Stimulated activated CD8-positive, alpha-beta memory T cell treated with anti-CD3 and anti-CD28 coated beads, Interleukin-15, amount 100 ng/mL, for 4 hours (primary cell): ENCODE measurements around the gene HHEX.
A peak's percentile ranks its signal among the peaks of the same experiment; 100 is the strongest.
"Not testable (repeated sequence)": the region's sequence is repeated elsewhere in the genome, so short reads cannot be mapped to it uniquely, and the experiment has no call there.

Source experiments
- DNase-seq, 2 donors: peaks; one replicate each; pipeline ENCODE4 v3.0.0-alpha.2; 2020; ENCODE audit warnings: low read depth in 2 of 2

Gene HHEX

DNA sequence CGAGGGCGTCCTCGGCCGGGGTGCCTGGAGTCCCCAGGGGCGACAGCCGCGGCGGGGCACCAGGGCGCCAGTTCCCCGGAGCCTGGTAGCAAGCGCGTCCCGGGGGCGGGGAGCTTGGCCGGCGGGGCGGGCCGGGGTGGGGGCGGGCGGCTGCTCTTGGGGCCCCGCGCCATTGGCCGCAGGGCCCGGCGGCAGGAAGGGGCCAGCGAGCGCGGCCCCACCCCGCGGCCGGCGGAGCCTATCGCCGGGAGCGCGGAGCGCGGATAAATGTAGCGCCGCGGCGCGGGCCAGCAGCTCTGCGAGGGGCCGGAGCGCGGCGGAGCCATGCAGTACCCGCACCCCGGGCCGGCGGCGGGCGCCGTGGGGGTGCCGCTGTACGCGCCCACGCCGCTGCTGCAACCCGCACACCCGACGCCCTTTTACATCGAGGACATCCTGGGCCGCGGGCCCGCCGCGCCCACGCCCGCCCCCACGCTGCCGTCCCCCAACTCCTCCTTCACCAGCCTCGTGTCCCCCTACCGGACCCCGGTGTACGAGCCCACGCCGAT is at the start of gene HHEX:
Gene HHEX, plus strand, starts transcription at position 293 of the 548 bp plus-strand sequence. Its CDS starts 32 bp downstream, at position 325.
- peak in 1 of 2 donors; percentile 21 for DNase-seq

DNA sequence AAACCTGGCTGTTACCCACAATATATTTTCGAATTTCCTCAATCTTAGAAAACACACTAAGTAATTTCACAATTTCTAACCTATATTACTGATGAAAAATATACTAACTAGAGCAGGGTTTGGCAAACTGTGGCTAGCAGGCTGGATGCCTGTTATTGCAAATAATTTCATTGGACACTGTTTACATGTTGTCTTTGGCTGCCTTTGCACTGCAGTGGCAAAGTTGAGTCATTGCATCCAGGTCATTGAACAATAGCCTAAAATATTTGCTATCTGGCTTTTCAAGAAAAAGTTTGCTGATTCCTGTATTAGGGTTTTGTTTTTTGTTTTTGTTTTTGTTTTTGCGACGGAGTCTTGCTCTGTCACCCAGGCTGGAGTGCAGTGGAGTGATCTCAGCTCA is 49.6 kb upstream of the HHEX start:
- no peak for DNase-seq

DNA sequence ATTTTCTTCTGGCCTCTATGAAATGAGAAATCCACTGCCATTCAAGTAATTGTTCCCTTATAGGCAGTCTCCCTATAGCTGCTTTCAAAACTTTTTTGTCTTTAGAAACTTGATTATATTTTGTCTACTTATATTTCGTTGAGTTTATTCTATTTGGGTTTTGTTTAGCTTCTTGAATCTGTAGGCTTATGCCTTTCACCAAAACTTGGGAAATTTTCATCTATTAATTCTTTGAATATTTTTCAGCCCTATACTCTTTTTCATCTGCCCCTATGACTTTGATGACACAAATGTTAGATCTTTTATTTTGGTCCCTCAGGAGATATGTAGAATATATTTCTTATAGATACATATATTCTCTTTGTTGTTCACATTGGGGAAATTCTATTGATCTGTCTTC is 48.3 kb upstream of the HHEX start:
- DNase-seq: no peak

GRCh38 chr10:92644921-92645320 is 44.8 kb upstream of the HHEX start:
- no peak for DNase-seq

DNA sequence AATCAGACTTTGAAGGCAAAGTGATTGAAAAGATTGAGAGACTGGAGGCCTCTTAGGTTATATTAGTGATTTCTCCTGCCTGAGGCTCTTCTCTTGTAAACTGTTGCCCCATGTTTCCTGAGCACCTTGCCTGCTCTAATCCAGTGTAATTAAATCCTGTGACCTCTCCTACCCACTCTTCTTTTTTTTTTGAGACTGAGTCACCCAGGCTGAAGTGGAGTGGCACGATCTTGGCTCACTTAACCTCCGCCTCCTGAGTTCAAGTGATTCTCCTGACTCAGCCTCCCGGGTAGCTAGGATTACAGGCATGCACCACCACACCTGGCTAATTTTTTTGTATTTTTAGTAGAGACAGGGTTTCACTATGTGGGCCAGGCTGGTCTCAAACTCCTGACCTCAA is 38.9 kb upstream of the HHEX start:
- DNase-seq: not testable (repeated sequence)

DNA sequence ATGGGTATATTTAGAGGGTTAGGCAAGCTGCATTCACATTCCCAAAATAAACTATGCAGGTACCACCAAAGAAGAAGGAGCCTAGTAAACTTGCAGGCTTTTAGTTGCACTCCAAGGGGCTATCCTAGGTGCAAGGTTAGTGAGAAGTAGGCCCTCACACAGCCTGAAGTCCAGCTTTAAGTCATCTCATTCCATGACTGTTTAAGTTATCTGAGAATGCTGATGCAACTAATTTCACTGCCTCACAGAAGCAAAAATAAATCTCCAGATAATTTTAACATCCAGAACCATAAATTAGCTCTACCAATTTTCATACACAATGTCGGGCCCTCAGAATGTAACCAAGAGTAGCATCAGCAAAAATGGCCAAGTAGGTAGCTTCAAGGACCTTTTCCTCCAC is 34.3 kb upstream of the HHEX start:
- no peak for DNase-seq

DNA sequence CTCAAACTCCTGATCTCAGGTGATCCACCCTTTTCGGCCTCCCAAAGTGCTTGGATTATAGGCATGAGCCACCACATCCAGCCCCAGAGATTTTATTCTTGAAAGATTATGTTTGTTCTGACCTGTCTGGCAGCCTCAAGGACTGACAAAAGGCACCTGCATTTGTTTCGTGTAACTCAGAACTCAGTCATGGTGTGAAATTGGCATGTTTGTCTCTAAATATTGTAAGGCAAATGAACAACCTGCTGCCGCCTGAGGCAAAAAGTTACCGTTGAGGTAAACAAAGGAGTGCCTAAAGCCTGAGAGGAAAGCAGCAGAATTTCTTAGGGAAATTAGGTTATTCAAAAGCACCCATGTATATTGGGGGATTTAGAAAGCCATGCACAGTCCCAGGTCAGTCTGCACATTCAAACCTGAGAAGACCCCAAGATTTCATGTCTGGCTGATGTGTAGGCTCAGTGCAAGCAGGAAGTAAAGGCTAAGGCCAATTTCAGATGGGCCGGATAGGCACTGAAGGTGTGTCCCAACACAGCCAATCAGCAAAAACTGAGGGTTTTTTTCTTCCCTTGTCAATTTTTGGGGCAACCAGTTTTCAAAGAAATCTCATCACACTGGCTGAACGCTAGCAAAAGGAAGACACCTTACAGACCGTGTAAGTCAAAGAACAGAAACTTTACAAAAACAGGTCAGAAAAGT is 33.3 kb upstream of the HHEX start:
- DNase-seq: no peak

GRCh38 chr10:92657024-92657423 is 32.7 kb upstream of the HHEX start:
- DNase-seq: no peak

GRCh38 chr10:92662848-92663247 is 26.9 kb upstream of the HHEX start:
- no peak for DNase-seq

DNA sequence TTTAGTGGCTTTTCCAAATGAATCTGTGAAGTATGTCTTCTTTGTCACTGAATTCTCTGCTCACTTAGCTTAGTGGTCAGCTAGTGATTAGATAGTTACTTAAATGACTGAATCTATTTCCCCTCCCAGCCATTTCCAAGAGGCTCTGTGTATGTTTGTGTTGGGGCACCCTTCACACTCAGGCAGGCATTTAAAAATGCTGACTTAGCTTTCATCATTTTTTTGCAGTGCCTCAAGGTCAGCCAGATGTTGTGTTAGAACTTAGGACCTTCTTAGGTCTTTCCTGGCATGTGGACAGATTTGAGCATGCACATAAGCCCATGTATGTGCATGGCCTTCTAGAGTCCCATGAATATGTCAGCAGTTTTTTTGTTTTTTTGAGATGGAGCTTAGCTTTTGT is 25.4 kb upstream of the HHEX start:
- DNase-seq: no peak

DNA sequence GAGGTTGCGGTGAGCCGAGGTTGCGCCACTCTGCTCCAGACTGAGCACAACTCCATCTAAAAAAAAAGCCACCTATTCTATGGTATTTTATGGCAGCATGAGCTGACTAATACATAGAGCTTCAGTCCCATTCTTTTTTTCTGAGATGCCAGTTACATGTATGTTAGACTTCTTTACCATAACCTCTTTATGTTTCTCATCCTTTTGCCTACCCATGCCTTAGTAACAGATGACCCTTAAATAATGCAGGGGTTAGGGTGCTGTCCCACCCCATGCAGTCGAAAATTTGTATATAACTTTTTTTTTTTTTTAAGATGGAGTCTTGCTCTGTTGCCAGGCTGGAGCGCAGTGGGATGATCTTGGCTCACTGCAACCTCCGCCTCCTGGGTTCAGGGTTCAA is 22.7 kb upstream of the HHEX start:
- DNase-seq: no peak

DNA sequence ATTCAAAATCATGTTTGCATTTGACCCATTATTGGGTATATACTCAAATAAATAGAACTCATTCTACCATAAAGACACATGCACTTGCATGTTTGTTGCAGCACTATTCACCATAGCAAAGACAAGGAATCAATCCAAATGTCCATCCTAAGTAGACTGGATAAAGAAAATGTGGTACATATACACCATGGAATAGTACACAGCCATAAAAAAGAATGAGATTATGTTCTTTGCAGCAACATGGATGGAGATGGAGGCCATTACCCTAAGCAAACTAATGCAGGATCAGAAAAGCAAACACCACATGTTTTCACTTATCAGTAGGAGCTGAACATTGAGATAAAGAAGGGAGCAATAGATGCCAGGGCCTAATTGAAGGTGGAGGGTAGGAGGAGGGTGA is 12.0 kb upstream of the HHEX start:
- DNase-seq: no peak

DNA sequence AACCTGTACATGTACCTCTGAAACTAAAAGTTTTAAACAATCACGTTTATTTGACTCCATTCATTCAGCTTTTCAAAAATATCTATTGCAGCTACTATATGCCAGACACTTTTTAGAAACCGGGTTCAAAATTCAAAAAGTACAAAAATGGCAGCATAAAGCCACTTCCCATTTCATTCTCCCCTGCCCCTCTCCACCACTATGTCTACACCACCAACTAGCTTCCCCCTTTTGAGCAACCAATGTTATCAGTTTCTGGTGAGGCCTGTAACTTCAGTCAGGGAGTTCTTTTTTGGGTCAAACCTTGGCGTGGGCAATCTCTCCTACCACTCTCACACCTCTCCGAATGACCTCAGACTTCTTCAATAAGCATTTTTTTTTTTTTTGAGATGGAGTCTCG is 11.5 kb upstream of the HHEX start:
- DNase-seq: no peak

DNA sequence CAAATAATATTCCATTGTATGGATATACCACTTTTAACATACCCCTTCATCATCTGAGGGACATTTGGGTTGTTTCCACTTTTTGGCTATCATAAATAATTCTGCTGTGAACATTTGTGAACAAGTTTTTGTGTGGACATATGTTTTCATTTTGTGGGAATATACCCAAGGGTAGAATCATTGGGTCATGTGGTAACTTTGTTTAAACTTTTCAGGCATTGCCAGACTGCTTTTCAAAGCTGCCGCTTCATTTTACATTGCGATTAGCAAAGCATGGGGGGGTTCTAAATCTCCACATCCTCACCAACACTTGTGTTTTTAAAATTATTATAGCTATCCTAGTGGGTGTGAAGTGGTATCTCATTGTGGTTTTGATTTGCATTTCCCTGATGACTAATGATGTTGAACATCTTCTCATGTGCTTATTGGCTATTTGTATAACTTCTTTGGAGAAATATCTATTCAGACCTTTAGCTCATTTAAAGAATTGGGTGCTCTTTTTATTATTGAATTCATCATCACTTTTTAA is 8.4 kb upstream of the HHEX start:
- DNase-seq: no peak

GRCh38 chr10:92688573-92688926 is 1.2 kb upstream of the HHEX start:
- DNase-seq: no peak

DNA sequence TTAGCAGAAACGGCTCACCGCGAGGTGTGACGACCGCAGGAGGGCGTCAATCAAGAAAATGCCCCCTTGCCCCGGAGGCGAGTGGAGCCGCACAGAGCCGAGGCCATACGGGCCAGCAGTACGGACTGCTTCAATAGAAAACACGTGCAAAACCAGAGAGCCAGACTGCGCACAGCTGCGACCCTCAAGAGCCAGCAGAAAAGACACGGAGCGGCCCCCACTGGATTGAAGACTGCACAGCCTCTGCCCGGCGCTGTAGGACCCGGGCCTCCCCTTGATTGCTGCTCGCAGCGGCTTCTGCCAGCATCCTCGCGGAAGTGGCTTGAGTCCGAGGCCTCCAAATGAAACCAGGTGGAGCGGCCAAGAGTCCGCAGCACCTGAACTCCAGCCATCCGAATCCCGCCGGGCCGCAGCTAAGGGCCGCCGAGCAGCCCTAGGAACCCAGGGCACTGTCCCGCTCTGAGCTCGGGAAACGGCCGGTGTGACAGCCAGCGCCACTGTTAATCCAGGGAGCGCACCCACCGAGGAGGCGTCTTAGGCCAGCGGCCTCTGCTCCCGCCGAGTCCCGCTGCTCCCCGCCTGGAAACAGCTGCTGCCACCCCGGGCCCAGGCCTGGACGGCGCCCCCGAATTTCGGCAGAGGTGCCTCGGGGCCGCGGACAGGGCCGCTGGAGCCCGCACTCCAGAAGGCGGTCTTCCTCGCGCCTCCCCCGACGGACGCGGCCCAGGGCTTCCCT is 660 bp upstream of the HHEX start:
- no peak for DNase-seq

GRCh38 chr10:92690211-92690914 is 608 bp downstream of the HHEX start:
- peak in 1 of 2 donors; percentile 58 for DNase-seq

DNA sequence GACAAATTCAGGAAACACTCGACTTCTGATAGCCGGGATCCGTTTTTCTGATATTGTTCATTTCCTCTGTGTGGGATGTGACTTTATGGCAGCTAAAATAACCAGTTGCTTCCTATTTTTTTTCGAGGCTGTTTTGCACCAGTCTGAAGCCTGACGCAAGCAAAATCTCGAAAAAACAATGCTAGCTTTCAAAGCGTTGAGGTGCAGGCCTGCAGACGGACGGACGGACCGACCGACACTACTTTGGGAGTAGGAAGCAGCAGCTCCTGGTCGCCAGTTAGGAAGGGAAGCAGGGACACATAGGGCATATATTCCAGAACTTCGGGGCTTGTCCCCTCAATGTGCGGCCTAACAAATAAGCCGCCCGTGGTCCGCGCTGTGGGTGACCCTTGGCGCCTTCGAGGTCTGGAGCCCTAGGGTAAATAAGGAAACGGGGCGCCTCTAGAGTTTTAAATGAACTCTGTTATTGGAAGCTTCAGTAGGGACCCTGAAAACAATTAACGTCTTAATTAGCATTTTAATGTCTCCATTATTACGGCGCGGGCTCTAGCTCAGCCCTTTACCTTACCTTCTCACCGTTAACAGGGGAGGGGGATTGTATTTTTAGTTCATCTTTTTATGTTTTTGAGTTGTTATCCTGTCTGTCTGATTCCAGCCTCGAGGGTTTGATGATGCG is 1.3 kb downstream of the HHEX start:
- DNase-seq: no peak

DNA sequence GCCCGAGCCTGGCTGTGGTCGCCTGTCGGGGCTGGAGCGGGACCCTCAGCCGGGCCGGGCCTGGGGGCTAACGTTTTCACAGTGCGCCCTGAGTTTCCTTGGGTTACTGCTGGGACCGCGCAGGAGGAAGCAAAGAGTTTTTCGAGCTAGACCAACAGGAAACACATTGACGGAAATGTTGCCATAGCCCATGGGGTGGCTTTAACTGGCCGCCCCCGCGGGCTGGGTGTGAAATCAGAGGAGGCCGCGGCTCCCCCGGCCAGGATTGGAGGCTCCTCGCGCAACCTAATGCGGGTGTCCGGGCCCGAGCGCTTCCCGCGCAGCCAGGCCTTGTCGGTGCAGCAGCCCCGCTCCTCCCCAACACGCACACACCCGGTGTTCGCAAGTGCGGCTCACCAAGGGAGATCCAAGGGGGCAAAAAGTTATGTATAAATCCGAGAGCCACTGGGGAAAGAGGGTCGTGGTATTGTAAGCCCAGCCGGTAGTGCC is 1.9 kb downstream of the HHEX start:
- DNase-seq: no peak

GRCh38 chr10:92692080-92692671 is 2.4 kb downstream of the HHEX start:
- no peak for DNase-seq
